ENCODE results near the gene ZSCAN5A.

GRCh38 chr19:56191115-56191514 is 123.5 kb downstream of the ZSCAN5A start:
- no peak for TF ChIP-seq POLR2A (IDR thresholded peaks at IDR 0.05)
- TF ChIP-seq POLR2AphosphoS5 (IDR thresholded peaks at IDR 0.05) = no peak
- no peak for TF ChIP-seq CTCF (IDR thresholded peaks at IDR 0.05)
- no peak for TF ChIP-seq EP300 (IDR thresholded peaks at IDR 0.05)
